Measurements from ENCODE around the gene UPF2.
A peak's percentile ranks its signal among the peaks of the same experiment; 100 is the strongest.

UPF2 gene

DNA sequence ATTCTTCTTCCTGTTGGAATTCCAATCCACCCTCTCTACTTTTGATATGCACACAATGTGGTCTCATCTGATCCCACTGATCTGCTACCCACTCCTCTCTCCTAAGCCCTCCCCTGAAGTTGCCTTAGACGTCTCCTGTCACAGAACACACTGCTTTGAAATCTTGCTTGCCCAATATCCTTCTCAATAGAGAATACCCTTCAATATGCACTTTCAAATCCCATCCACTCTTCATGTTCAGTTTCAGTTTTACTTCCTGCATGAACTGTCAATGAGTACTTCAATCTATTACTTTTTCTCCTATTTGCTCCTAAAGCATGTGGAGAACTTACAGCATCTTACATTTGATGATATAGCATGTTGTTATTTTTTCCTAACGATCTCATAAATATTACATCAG is 93.5 kb downstream of the UPF2 start:
- Mint-ChIP-seq H3K27ac (peak overlapping the region; percentile 3), H3K4me3 (no peak overlapping the region), H3K36me3 (ENCODE audit: low read depth) (peaks cover 53% of the 10 kb centered on the region), H3K9me3 (no peaks in the 10 kb centered on the region), H3K27me3 (ENCODE audit: low read depth, poor library complexity) (no peaks in the 10 kb centered on the region), H3K4me1 (no peaks in the 10 kb centered on the region)
- no peak for DNase-seq
- TF ChIP-seq CTCF (IDR thresholded peaks at IDR 0.05): no peak

DNA sequence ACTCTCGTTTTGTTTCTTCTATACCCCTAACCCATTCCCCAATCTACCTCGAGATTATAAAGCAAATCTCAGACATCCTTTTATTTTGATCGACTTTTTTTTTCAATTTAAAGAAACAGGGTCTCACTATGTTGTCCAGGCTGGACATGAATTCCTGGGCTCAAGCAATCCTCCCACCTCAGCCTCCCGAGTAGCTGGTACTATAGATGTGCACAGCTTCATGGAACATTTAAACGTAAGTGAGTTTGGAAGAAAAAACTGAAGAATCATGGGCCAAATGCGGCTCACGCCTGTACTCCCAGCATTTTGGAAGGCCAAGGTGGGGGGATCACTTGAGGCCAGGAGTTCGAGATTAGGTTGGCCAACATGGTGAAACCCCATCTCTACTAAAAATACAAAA is 96.0 kb downstream of the UPF2 start:
- DNase-seq: no peak
- Mint-ChIP-seq H3K9me3 (no peaks in the 10 kb centered on the region), H3K36me3 (ENCODE audit: low read depth) (peaks cover 57% of the 10 kb centered on the region), H3K4me1 (no peaks in the 10 kb centered on the region), H3K27me3 (ENCODE audit: low read depth, poor library complexity) (no peaks in the 10 kb centered on the region), H3K4me3 (no peak overlapping the region), H3K27ac (no peak overlapping the region)
- no peak for TF ChIP-seq CTCF (IDR thresholded peaks at IDR 0.05)

DNA sequence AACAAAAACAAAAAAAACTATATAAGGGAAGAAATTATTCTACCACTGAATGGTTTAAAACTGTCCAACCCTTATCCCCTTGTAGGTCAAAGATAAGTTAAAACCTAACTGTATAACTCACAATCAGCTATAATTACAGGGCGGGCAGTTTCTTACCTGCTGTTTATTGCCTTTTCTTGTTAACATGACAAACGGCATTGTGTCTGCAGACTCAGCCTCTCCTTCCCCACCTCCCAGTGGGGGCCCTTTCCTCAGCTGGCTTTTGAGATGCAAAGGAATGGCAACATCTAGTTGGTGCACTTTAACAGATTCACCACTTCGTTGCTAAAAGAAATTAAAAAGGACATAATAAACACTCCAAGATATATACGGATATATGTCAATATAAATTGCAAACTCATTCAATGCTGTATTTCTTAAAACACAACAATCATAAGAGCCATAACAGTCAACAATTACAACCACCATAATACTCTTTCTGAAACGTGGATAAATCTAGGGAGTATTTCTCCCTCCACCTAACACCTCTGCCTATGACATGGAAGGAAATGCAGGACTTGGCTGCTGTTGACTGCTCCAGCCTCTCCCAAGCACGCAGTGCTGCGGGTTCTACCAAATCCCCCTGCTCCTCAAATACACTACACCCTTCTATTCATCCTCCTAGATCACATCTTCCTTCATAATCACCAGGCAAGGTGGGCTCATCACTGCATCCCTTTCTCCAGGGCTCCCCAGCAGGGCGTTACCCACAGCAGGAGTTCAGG is 106.0 kb downstream of the UPF2 start:
- Mint-ChIP-seq H3K27ac (no peak overlapping the region), H3K4me3 (no peak overlapping the region), H3K9me3 (no peaks in the 10 kb centered on the region), H3K27me3 (ENCODE audit: low read depth, poor library complexity) (no peaks in the 10 kb centered on the region), H3K36me3 (ENCODE audit: low read depth) (peaks cover 31% of the 10 kb centered on the region), H3K4me1 (peaks cover 6% of the 10 kb centered on the region)
- no peak for TF ChIP-seq CTCF (IDR thresholded peaks at IDR 0.05)
- no peak for DNase-seq

GRCh38 chr10:11934262-11934661 is 108.3 kb downstream of the UPF2 start:
- no peak for DNase-seq

DNA sequence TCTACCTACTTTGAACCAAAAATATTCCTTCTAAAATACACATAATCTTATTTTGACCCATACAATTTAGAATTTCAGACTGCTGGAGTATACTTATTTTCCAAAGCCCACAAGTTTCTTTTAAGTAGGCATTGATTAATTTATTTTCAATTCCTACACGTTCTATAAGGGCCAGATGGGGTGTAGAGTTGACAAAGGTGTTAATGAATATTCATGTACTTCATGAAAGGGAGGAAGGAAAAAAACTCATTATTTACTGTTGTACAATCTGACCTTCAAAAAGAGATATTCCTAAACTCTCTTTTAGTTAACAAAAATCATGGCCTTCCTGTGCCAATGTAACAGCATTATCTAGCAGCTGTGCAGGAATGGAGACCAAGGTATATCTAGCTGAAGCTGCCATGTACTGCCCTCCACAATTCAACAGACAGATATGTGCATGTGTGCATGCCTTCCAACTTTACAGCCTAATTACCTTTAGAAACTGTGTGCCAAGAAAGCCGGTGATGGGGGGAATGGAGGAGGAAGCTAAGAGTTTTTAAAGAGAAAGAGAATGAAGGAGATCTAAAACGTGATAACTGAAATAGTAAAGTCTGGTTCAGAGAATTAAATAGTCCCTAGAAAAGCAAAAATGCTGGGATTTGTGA is 108.9 kb downstream of the UPF2 start:
- H3K4me1 Mint-ChIP-seq: peaks cover 6% of the 10 kb centered on the region
- no peak for DNase-seq
- TF ChIP-seq CTCF (IDR thresholded peaks at IDR 0.05): no peak
- no peak overlapping the region for H3K4me3 Mint-ChIP-seq
- H3K27ac Mint-ChIP-seq: peak overlapping the region; percentile 49
- no peaks in the 10 kb centered on the region for H3K9me3 Mint-ChIP-seq
- H3K27me3 Mint-ChIP-seq (ENCODE audit: low read depth, poor library complexity): peaks cover 3% of the 10 kb centered on the region
- peaks cover 59% of the 10 kb centered on the region for H3K36me3 Mint-ChIP-seq (ENCODE audit: low read depth)

More at GRCh38 chr10:11934262-11934661, 108.3 kb downstream of the UPF2 start:
- no peak overlapping the region for H3K4me3 Mint-ChIP-seq
- H3K36me3 Mint-ChIP-seq (ENCODE audit: low read depth): peaks cover 55% of the 10 kb centered on the region
- H3K27ac Mint-ChIP-seq: peak overlapping the region; percentile 49
- H3K27me3 Mint-ChIP-seq (ENCODE audit: low read depth, poor library complexity): peaks cover 3% of the 10 kb centered on the region
- peaks cover 6% of the 10 kb centered on the region for H3K4me1 Mint-ChIP-seq
- TF ChIP-seq CTCF (IDR thresholded peaks at IDR 0.05): no peak
- H3K9me3 Mint-ChIP-seq: no peaks in the 10 kb centered on the region

Data from nephron progenitor cell (in vitro differentiated cells).